Panc1 (cell line): ENCODE measurements around the gene FUNDC2. TPM values are rescaled to one million over a fixed set of nuclear protein-coding genes. Genes with fewer than 3 reads are reported as not detected.
A peak's percentile ranks its signal among the peaks of the same experiment; 100 is the strongest.

ENCODE experiments used
- ATAC-seq: fragments of 200-7000 bp; cut with Tn5 transposase; 2 replicates; pipeline ENCODE4 v1.9.1; 2020; ENCODE audit warnings: mild to moderate bottlenecking, moderate library complexity
- BruUV-seq: library from RNA; stranded (reverse); fragments of 400-500 nt; replicated peaks from 2 replicates; lab custom pipeline; 2021; lab: Mats Ljungman, UMichigan
- CTCF ChIA-PET: fragments of 300-600 bp; sonication (Branson Sonifier 250); formaldehyde crosslinking; loops from one replicate; lab custom pipeline; 2022; ENCODE audit warnings: antibody characterized with exemption; lab: Charles Lee
- POLR2A ChIA-PET: fragments of 300-600 bp; sonication (Branson Sonifier 250); formaldehyde crosslinking; loops from one replicate; lab custom pipeline; 2022; ENCODE audit warnings: antibody characterized with exemption; lab: Charles Lee
- DNase-seq: peaks from one replicate; pipeline ENCODE4 v3.0.0-alpha.2; 2010; ENCODE audit warnings: low read depth, low spot score
- H3K27ac ChIP-seq: 2 replicates; pipeline ENCODE4 v1.5.1; 2011; ENCODE audit warnings: mild to moderate bottlenecking, low read length, inconsistent platforms
- H3K27me3 ChIP-seq: fragments of 200-500 bp; sonication (Bioruptor generic); 2 replicates; pipeline ENCODE4 v1.6.0; 2014; ENCODE audit warnings: low read length, inconsistent platforms; ENCODE audit not compliant: control insufficient read depth, insufficient read depth
- H3K36me3 ChIP-seq: fragments of 200-500 bp; sonication (Bioruptor generic); 2 replicates; pipeline ENCODE4 v1.5.1; 2014; ENCODE audit warnings: inconsistent platforms, mild to moderate bottlenecking, low read length, moderate library complexity; ENCODE audit not compliant: control insufficient read depth, insufficient read depth
- H3K4me1 ChIP-seq: 2 replicates; pipeline ENCODE4 v1.5.1; 2011; ENCODE audit warnings: inconsistent platforms, mild to moderate bottlenecking, low read length, moderate library complexity; ENCODE audit not compliant: control insufficient read depth, insufficient read depth
- H3K4me3 ChIP-seq, 2 experiments: 2 replicates each; pipeline ENCODE4 v1.5.1; 2011 to 2012; ENCODE audit warnings: low read depth in 2 of 2, low read length in 2 of 2, mild to moderate bottlenecking in 2 of 2, inconsistent platforms in 1 of 2, moderate library complexity in 1 of 2
- H3K9me3 ChIP-seq: fragments of 200-500 bp; sonication (Bioruptor generic); 2 replicates; pipeline ENCODE4 v1.5.1; 2014; ENCODE audit warnings: low read depth, mild to moderate bottlenecking, inconsistent platforms, low read length, moderate library complexity; ENCODE audit not compliant: control insufficient read depth, insufficient read depth
- CTCF ChIP-seq: fragments of 450-650 bp; IDR thresholded peaks from 2 replicates; pipeline ENCODE4 v1.5.1; 2017; ENCODE audit warnings: mild to moderate bottlenecking
- POLR2AphosphoS5 ChIP-seq: IDR thresholded peaks from 2 replicates; pipeline ENCODE4 v1.6.1; 2012; ENCODE audit warnings: mild to moderate bottlenecking, low read depth, low read length, moderate library complexity
- REST ChIP-seq, 2 experiments: IDR thresholded peaks; 2 replicates each; pipeline ENCODE4 v1.6.1; 2011 to 2012; ENCODE audit warnings: low read depth in 2 of 2, control low read depth in 1 of 2, low read length in 1 of 2, mild to moderate bottlenecking in 1 of 2, moderate library complexity in 1 of 2; ENCODE audit not compliant: insufficient read depth in 1 of 2
- SIN3A ChIP-seq: IDR thresholded peaks from 2 replicates; pipeline ENCODE4 v1.6.1; 2012; ENCODE audit warnings: low read depth, mild to moderate bottlenecking, low read length, moderate library complexity, borderline replicate concordance; ENCODE audit not compliant: insufficient read depth
- TCF7L2 ChIP-seq: IDR thresholded peaks from 2 replicates; pipeline ENCODE4 v1.6.1; 2011; ENCODE audit warnings: mild to moderate bottlenecking, low read depth, low read length, inconsistent platforms
- in situ Hi-C: cut with HindIII; loops from 2 replicates; pipeline ENCODE4 v1.10.0; 2016; ENCODE audit warnings: low sequenced_read_pairs, low pct_unique_long_range_greater_than_20kb
- intact Hi-C: fragments of 100-400 bp; cut with micrococcal nuclease; formaldehyde crosslinking; loops from one replicate; pipeline ENCODE4 v1.10.0; 2022; ENCODE audit not compliant: unreplicated experiment
- total RNA-seq: library from RNA; stranded (reverse); gene quantifications from one replicate; pipeline ENCODE4 v1.2.1, GENCODE V29; 2021; ENCODE audit not compliant: unreplicated experiment

Gene FUNDC2
- total RNA-seq, 1 experiment from 2014 or later: 68.8 TPM

- Histone ChIP-seq H3K36me3 (no peaks in the 10 kb centered on the region), H3K4me3 (no peak overlapping the region), H3K27ac (no peak overlapping the region), H3K9me3 (no peaks in the 10 kb centered on the region), H3K27me3 (no peaks in the 10 kb centered on the region), H3K4me1 (no peaks in the 10 kb centered on the region)
- no TSS peak for BruUV-seq
- DNase-seq: no peak
- ATAC-seq: no peak
- ChIA-PET CTCF (no interaction called here), POLR2A (no interaction called here)
- intact Hi-C loops (no loop called here), in situ Hi-C loops (no loop called here)
- no peak for TF ChIP-seq SIN3A
- TF ChIP-seq CTCF: no peak
- TF ChIP-seq TCF7L2: no peak
- no peak for TF ChIP-seq REST (IDR thresholded peaks at IDR 0.05; ENCODE audit: insufficient read depth in 1 of 2, low read depth in 2 of 2, low read length in 1 of 2)
- no peak for TF ChIP-seq POLR2AphosphoS5
Observed at GRCh38 chrX:155046811-155047528, 20.3 kb downstream of the FUNDC2 start.

- ChIA-PET POLR2A (no interaction called here), CTCF (no interaction called here)
- H3K27me3 ChIP-seq: no peaks in the 10 kb centered on the region
- no peaks in the 10 kb centered on the region for H3K9me3 ChIP-seq
- intact Hi-C loops: no loop called here
- no peak overlapping the region for H3K4me3 ChIP-seq
- no peak for TF ChIP-seq REST (IDR thresholded peaks at IDR 0.05; ENCODE audit: insufficient read depth in 1 of 2, low read depth in 2 of 2, low read length in 1 of 2)
- TF ChIP-seq TCF7L2: no peak
- TF ChIP-seq CTCF: peak; percentile 83
- TF ChIP-seq SIN3A: no peak
- TF ChIP-seq POLR2AphosphoS5: no peak
- no peak for DNase-seq
- no peaks in the 10 kb centered on the region for H3K36me3 ChIP-seq
- no TSS peak for BruUV-seq
- peak; percentile 83 for ATAC-seq
- in situ Hi-C loops: no loop called here
- H3K4me1 ChIP-seq: no peaks in the 10 kb centered on the region
- no peak overlapping the region for H3K27ac ChIP-seq
Observed at GRCh38 chrX:155048977-155049619, 22.5 kb downstream of the FUNDC2 start.
